Effector memory CD8-positive, alpha-beta T cell (primary cell): ENCODE results near the gene TOR4A.

Experiments used
- ATAC-seq: fragments of 150-1000 bp; cut with Tn5 transposase; replicated peaks from 2 replicates; pipeline ENCODE4 v1.10.0; 2021; ENCODE audit warnings: mild to moderate bottlenecking, moderate library complexity
- DNase-seq, 3 experiments: peaks; one replicate each; pipeline ENCODE4 v3.0.0; 2021
- H3K27ac Mint-ChIP-seq, 2 donors: one replicate each; pipeline ENCODE4 v1.8.0; 2022; ENCODE audit warnings: mild to moderate bottlenecking in 2 of 2, mixed read lengths in 2 of 2, moderate library complexity in 2 of 2
- H3K27me3 Mint-ChIP-seq, 2 donors: one replicate each; pipeline ENCODE4 v1.8.0; 2022; ENCODE audit warnings: mixed read lengths in 2 of 2
- H3K36me3 Mint-ChIP-seq: one replicate; pipeline ENCODE4 v1.8.0; 2022; ENCODE audit warnings: mild to moderate bottlenecking, moderate library complexity, mixed read lengths; ENCODE audit not compliant: insufficient read depth
- H3K4me1 Mint-ChIP-seq, 2 donors: one replicate each; pipeline ENCODE4 v1.8.0; 2022; ENCODE audit warnings: low read depth in 2 of 2, mixed read lengths in 2 of 2
- H3K4me3 Mint-ChIP-seq, 2 donors: one replicate each; pipeline ENCODE4 v1.8.0; 2022; ENCODE audit warnings: mild to moderate bottlenecking in 2 of 2, mixed read lengths in 2 of 2, moderate library complexity in 2 of 2
- H3K9me3 Mint-ChIP-seq, 2 donors: one replicate each; pipeline ENCODE4 v1.8.0; 2022; ENCODE audit warnings: mixed read lengths in 2 of 2

TOR4A gene

GRCh38 chr9:137309368-137310188, 32.1 kb downstream of the TOR4A start:
- Mint-ChIP-seq H3K36me3 (no peaks in the 10 kb centered on the region), H3K27ac (no peak overlapping the region), H3K9me3 (no peaks in the 10 kb centered on the region), H3K27me3 (no peaks in the 10 kb centered on the region), H3K4me1 (peaks cover 0 to 4% of the 10 kb centered on the region in 2 donors), H3K4me3 (no peak overlapping the region)
- ATAC-seq (no peak), DNase-seq (no peak)

GRCh38 chr9:137310189-137311052, 32.9 kb downstream of the TOR4A start:
- Mint-ChIP-seq H3K4me3 (no peak overlapping the region), H3K4me1 (peaks cover 0 to 3% of the 10 kb centered on the region in 2 donors), H3K36me3 (no peaks in the 10 kb centered on the region), H3K27me3 (no peaks in the 10 kb centered on the region), H3K27ac (no peak overlapping the region), H3K9me3 (no peaks in the 10 kb centered on the region)
- ATAC-seq (no peak), DNase-seq (no peak)

GRCh38 chr9:137311171-137311985, 33.9 kb downstream of the TOR4A start:
- Mint-ChIP-seq H3K4me3 (no peak overlapping the region), H3K4me1 (peaks cover 0 to 2% of the 10 kb centered on the region in 2 donors), H3K36me3 (no peaks in the 10 kb centered on the region), H3K27ac (no peak overlapping the region), H3K27me3 (no peaks in the 10 kb centered on the region), H3K9me3 (no peaks in the 10 kb centered on the region)
- ATAC-seq (peak; percentile 37), DNase-seq (no peak)

- H3K4me1 Mint-ChIP-seq = peaks cover 0 to under 1% of the 10 kb centered on the region in 2 donors
- H3K27ac Mint-ChIP-seq = no peak overlapping the region
- no peak for DNase-seq
- peaks cover 7 to 8% of the 10 kb centered on the region in 2 donors for H3K27me3 Mint-ChIP-seq
- no peak for ATAC-seq
- H3K4me3 Mint-ChIP-seq = no peak overlapping the region
- H3K36me3 Mint-ChIP-seq = no peaks in the 10 kb centered on the region
- no peaks in the 10 kb centered on the region for H3K9me3 Mint-ChIP-seq
Measured at GRCh38 chr9:137311986-137312851, 34.7 kb downstream of the TOR4A start.

- peaks cover 7 to 9% of the 10 kb centered on the region in 2 donors for H3K27me3 Mint-ChIP-seq
- no peaks in the 10 kb centered on the region for H3K4me1 Mint-ChIP-seq
- H3K27ac Mint-ChIP-seq = no peak overlapping the region
- no peaks in the 10 kb centered on the region for H3K36me3 Mint-ChIP-seq
- DNase-seq (no peak), ATAC-seq (no peak)
- H3K4me3 Mint-ChIP-seq = no peak overlapping the region
- no peaks in the 10 kb centered on the region for H3K9me3 Mint-ChIP-seq
Measured at GRCh38 chr9:137312852-137313325, 35.4 kb downstream of the TOR4A start.

GRCh38 chr9:137313326-137313936, 35.9 kb downstream of the TOR4A start:
- DNase-seq = no peak
- Mint-ChIP-seq H3K9me3 (no peaks in the 10 kb centered on the region), H3K4me1 (no peaks in the 10 kb centered on the region), H3K4me3 (no peak overlapping the region), H3K36me3 (no peaks in the 10 kb centered on the region), H3K27me3 (peaks cover 7 to 9% of the 10 kb centered on the region in 2 donors), H3K27ac (no peak overlapping the region)
- no peak for ATAC-seq

- H3K27me3 Mint-ChIP-seq = peaks cover 7 to 9% of the 10 kb centered on the region in 2 donors
- H3K27ac Mint-ChIP-seq = no peak overlapping the region
- H3K4me3 Mint-ChIP-seq = no peak overlapping the region
- DNase-seq = no peak
- no peak for ATAC-seq
- no peaks in the 10 kb centered on the region for H3K4me1 Mint-ChIP-seq
- no peaks in the 10 kb centered on the region for H3K9me3 Mint-ChIP-seq
- H3K36me3 Mint-ChIP-seq = no peaks in the 10 kb centered on the region
Measured at GRCh38 chr9:137313956-137314560, 36.5 kb downstream of the TOR4A start.

- Mint-ChIP-seq H3K4me1 (no peaks in the 10 kb centered on the region), H3K27me3 (peaks cover 7 to 9% of the 10 kb centered on the region in 2 donors), H3K36me3 (no peaks in the 10 kb centered on the region), H3K4me3 (no peak overlapping the region), H3K9me3 (no peaks in the 10 kb centered on the region), H3K27ac (no peak overlapping the region)
- DNase-seq (no peak), ATAC-seq (no peak)
Measured at GRCh38 chr9:137314561-137315560, 37.3 kb downstream of the TOR4A start.

- DNase-seq (no peak), ATAC-seq (no peak)
- no peak overlapping the region for H3K4me3 Mint-ChIP-seq
- H3K4me1 Mint-ChIP-seq = no peaks in the 10 kb centered on the region
- no peaks in the 10 kb centered on the region for H3K36me3 Mint-ChIP-seq
- H3K9me3 Mint-ChIP-seq = no peaks in the 10 kb centered on the region
- peaks cover 7 to 9% of the 10 kb centered on the region in 2 donors for H3K27me3 Mint-ChIP-seq
- H3K27ac Mint-ChIP-seq = no peak overlapping the region
Measured at GRCh38 chr9:137315581-137316011, 38.1 kb downstream of the TOR4A start.

- H3K9me3 Mint-ChIP-seq = no peaks in the 10 kb centered on the region
- H3K36me3 Mint-ChIP-seq = no peaks in the 10 kb centered on the region
- H3K4me3 Mint-ChIP-seq = no peak overlapping the region
- no peak overlapping the region for H3K27ac Mint-ChIP-seq
- no peaks in the 10 kb centered on the region for H3K4me1 Mint-ChIP-seq
- H3K27me3 Mint-ChIP-seq = peaks cover 7 to 9% of the 10 kb centered on the region in 2 donors
- ATAC-seq = no peak
- no peak for DNase-seq
Measured at GRCh38 chr9:137316012-137316981, 38.8 kb downstream of the TOR4A start.
